Jurkat, Clone E6-1 (cell line): Measurements from ENCODE around the gene DLL4.
"Not testable (repeated sequence)": the region's sequence is repeated elsewhere in the genome, so short reads cannot be mapped to it uniquely, and the experiment has no call there.

ENCODE experiments used
- DNase-seq: peaks from one replicate; pipeline ENCODE4 v3.0.0-alpha.2; 2011; ENCODE audit warnings: low read depth, low spot score
- H3K4me3 ChIP-seq: 2 replicates; pipeline ENCODE4 v1.5.1; 2011; ENCODE audit warnings: mild to moderate bottlenecking, low read length, control low read depth, moderate library complexity

Gene DLL4

GRCh38 chr15:40955141-40955903, 26.2 kb downstream of the DLL4 start:
- DNase-seq: no peak
- no peak overlapping the region for H3K4me3 ChIP-seq

- H3K4me3 ChIP-seq: no peak overlapping the region
- DNase-seq: no peak
Measured at GRCh38 chr15:40955930-40956540, 26.9 kb downstream of the DLL4 start.

GRCh38 chr15:40956541-40956982, 27.4 kb downstream of the DLL4 start:
- DNase-seq: no peak
- H3K4me3 ChIP-seq: no peak overlapping the region

- no peak overlapping the region for H3K4me3 ChIP-seq
- no peak for DNase-seq
Measured at GRCh38 chr15:40957041-40957555, 28.0 kb downstream of the DLL4 start.

GRCh38 chr15:40957581-40958051, 28.5 kb downstream of the DLL4 start:
- no peak overlapping the region for H3K4me3 ChIP-seq
- no peak for DNase-seq

GRCh38 chr15:40958146-40958545, 29.0 kb downstream of the DLL4 start:
- H3K4me3 ChIP-seq: no peak overlapping the region
- DNase-seq: no peak

- DNase-seq: no peak
- no peak overlapping the region for H3K4me3 ChIP-seq
Measured at GRCh38 chr15:40958723-40959122, 29.6 kb downstream of the DLL4 start.

- H3K4me3 ChIP-seq: no peak overlapping the region
- no peak for DNase-seq
Measured at GRCh38 chr15:40959331-40960141, 30.4 kb downstream of the DLL4 start.

- no peak for DNase-seq
- H3K4me3 ChIP-seq: no peak overlapping the region
Measured at GRCh38 chr15:40960151-40960885, 31.2 kb downstream of the DLL4 start.

- DNase-seq: no peak
Measured at GRCh38 chr15:40960925-40961324, 31.8 kb downstream of the DLL4 start.

GRCh38 chr15:40961740-40962139, 32.6 kb downstream of the DLL4 start:
- not testable (repeated sequence) for DNase-seq, H3K4me3 ChIP-seq

More at GRCh38 chr15:40960925-40961324, 31.8 kb downstream of the DLL4 start:
- no peak overlapping the region for H3K4me3 ChIP-seq

- DNase-seq: not testable (repeated sequence)
Measured at GRCh38 chr15:40962317-40962716, 33.2 kb downstream of the DLL4 start.

GRCh38 chr15:40963201-40963600, 34.1 kb downstream of the DLL4 start:
- no peak for DNase-seq
- no peak overlapping the region for H3K4me3 ChIP-seq

More at GRCh38 chr15:40962317-40962716, 33.2 kb downstream of the DLL4 start:
- H3K4me3 ChIP-seq: not testable (repeated sequence)

- H3K4me3 ChIP-seq: no peak overlapping the region
- no peak for DNase-seq
Measured at GRCh38 chr15:40964006-40964405, 34.9 kb downstream of the DLL4 start.

- DNase-seq: no peak
- no peak overlapping the region for H3K4me3 ChIP-seq
Measured at GRCh38 chr15:40964634-40965033, 35.5 kb downstream of the DLL4 start.

- no peak for DNase-seq
- H3K4me3 ChIP-seq: no peak overlapping the region
Measured at GRCh38 chr15:40968290-40969085, 39.3 kb downstream of the DLL4 start.

GRCh38 chr15:40969363-40969762, 40.2 kb downstream of the DLL4 start:
- no peak for DNase-seq
- H3K4me3 ChIP-seq: no peak overlapping the region

GRCh38 chr15:40974879-40975278, 45.7 kb downstream of the DLL4 start:
- DNase-seq: no peak
- no peak overlapping the region for H3K4me3 ChIP-seq
